ENCODE results near the gene SPACA1. TPM values are rescaled to one million over a fixed set of nuclear protein-coding genes. Genes with fewer than 3 reads are reported as not detected.

The SPACA1 gene
- total RNA-seq, 1 experiment from 2014 or later: not detected

DNA sequence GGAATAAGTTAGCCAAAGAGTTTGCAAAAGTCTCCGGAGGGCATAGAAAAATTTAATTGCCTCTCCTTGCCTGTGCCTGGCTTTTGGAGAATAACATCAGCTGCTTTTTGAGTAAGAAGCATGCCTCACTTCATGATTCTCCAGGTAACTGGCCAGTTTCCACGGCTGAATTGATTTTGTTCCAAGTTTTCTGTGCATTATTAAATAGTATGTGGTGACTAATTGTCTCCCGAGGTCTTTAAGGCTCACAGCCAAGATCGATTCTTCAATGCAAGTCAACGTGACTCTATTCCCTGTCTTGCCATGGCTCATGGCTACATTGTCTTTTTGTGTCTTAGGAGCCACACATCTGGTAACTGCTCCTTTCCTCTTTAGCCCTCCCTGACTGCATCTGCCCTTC is 64.3 kb downstream of the SPACA1 start:
- no peaks in the 10 kb centered on the region for H3K36me3 ChIP-seq (ENCODE audit: control insufficient read depth, insufficient read depth, low read length)
- no peak for TF ChIP-seq POLR2AphosphoS5 (IDR thresholded peaks at IDR 0.05; ENCODE audit: low read depth, low read length)
- TF ChIP-seq, protein P1, sequence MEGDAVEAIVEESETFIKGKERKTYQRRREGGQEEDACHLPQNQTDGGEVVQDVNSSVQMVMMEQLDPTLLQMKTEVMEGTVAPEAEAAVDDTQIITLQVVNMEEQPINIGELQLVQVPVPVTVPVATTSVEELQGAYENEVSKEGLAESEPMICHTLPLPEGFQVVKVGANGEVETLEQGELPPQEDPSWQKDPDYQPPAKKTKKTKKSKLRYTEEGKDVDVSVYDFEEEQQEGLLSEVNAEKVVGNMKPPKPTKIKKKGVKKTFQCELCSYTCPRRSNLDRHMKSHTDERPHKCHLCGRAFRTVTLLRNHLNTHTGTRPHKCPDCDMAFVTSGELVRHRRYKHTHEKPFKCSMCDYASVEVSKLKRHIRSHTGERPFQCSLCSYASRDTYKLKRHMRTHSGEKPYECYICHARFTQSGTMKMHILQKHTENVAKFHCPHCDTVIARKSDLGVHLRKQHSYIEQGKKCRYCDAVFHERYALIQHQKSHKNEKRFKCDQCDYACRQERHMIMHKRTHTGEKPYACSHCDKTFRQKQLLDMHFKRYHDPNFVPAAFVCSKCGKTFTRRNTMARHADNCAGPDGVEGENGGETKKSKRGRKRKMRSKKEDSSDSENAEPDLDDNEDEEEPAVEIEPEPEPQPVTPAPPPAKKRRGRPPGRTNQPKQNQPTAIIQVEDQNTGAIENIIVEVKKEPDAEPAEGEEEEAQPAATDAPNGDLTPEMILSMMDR (IDR thresholded peaks at IDR 0.05): no peak
- TF ChIP-seq, protein P2, sequence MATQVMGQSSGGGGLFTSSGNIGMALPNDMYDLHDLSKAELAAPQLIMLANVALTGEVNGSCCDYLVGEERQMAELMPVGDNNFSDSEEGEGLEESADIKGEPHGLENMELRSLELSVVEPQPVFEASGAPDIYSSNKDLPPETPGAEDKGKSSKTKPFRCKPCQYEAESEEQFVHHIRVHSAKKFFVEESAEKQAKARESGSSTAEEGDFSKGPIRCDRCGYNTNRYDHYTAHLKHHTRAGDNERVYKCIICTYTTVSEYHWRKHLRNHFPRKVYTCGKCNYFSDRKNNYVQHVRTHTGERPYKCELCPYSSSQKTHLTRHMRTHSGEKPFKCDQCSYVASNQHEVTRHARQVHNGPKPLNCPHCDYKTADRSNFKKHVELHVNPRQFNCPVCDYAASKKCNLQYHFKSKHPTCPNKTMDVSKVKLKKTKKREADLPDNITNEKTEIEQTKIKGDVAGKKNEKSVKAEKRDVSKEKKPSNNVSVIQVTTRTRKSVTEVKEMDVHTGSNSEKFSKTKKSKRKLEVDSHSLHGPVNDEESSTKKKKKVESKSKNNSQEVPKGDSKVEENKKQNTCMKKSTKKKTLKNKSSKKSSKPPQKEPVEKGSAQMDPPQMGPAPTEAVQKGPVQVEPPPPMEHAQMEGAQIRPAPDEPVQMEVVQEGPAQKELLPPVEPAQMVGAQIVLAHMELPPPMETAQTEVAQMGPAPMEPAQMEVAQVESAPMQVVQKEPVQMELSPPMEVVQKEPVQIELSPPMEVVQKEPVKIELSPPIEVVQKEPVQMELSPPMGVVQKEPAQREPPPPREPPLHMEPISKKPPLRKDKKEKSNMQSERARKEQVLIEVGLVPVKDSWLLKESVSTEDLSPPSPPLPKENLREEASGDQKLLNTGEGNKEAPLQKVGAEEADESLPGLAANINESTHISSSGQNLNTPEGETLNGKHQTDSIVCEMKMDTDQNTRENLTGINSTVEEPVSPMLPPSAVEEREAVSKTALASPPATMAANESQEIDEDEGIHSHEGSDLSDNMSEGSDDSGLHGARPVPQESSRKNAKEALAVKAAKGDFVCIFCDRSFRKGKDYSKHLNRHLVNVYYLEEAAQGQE (IDR thresholded peaks at IDR 0.05; ENCODE audit: insufficient read depth in 1 of 2, low read depth in 2 of 2, low read length in 1 of 2): no peak
- no peak for TF ChIP-seq SIN3A (IDR thresholded peaks at IDR 0.05; ENCODE audit: borderline replicate concordance, insufficient read depth, low read depth, low read length)
- no peak for TF ChIP-seq TCF7L2 (IDR thresholded peaks at IDR 0.05; ENCODE audit: low read depth, low read length)
- no peak overlapping the region for H3K4me3 ChIP-seq (ENCODE audit: low read depth in 2 of 2, low read length in 2 of 2)
- no peak for ATAC-seq
- intact Hi-C loops (cut with micrococcal nuclease; ENCODE audit: unreplicated experiment): no loop called here
- in situ Hi-C loops (cut with HindIII; ENCODE audit: low pct_unique_long_range_greater_than_20kb, low sequenced_read_pairs): no loop called here
- no peak overlapping the region for H3K27ac ChIP-seq (ENCODE audit: low read length)
- ChIA-PET POLR2A (no interaction called here), CTCF (no interaction called here)
- no TSS peak for BruUV-seq (replicated peaks)
- DNase-seq (ENCODE audit: low read depth, low spot score): no peak
- no peaks in the 10 kb centered on the region for H3K9me3 ChIP-seq (ENCODE audit: control insufficient read depth, insufficient read depth, low read depth, low read length)
- no peaks in the 10 kb centered on the region; the same call in 1 of the 2 replicates for H3K27me3 ChIP-seq (ENCODE audit: control insufficient read depth, insufficient read depth, low read length)
- no peaks in the 10 kb centered on the region for H3K4me1 ChIP-seq (ENCODE audit: control insufficient read depth, insufficient read depth, low read length)

DNA sequence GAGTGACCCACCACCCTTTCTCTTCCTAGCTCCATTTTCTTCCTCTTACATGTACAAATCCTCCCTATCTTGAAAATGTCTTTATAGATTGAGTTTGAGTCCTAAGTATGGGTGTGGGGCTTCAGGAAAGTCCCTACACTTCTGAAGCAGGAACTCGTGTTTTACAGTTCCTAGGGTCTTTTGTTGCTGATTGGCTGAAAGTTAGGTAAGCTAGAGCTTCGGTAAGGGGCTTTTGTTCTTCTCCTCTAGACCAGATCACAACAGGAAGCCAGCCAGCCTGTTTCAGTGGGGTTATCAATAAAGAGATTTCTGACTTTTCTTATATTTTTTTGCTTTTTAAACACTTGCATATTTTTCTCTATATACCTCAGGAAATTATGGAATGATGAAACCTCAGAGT is 67.2 kb downstream of the SPACA1 start:
- ChIA-PET CTCF (no interaction called here), POLR2A (no interaction called here)
- no peaks in the 10 kb centered on the region; the same call in 1 of the 2 replicates for H3K27me3 ChIP-seq (ENCODE audit: control insufficient read depth, insufficient read depth, low read length)
- no peak overlapping the region for H3K4me3 ChIP-seq (ENCODE audit: low read depth in 2 of 2, low read length in 2 of 2)
- intact Hi-C loops (cut with micrococcal nuclease; ENCODE audit: unreplicated experiment): no loop called here
- DNase-seq (ENCODE audit: low read depth, low spot score): no peak
- H3K36me3 ChIP-seq (ENCODE audit: control insufficient read depth, insufficient read depth, low read length): no peaks in the 10 kb centered on the region
- no peak overlapping the region for H3K27ac ChIP-seq (ENCODE audit: low read length)
- BruUV-seq (replicated peaks): no TSS peak
- ATAC-seq: no peak
- no peaks in the 10 kb centered on the region for H3K9me3 ChIP-seq (ENCODE audit: control insufficient read depth, insufficient read depth, low read depth, low read length)
- TF ChIP-seq TCF7L2 (IDR thresholded peaks at IDR 0.05; ENCODE audit: low read depth, low read length): no peak
- TF ChIP-seq, protein P2 (IDR thresholded peaks at IDR 0.05; ENCODE audit: insufficient read depth in 1 of 2, low read depth in 2 of 2, low read length in 1 of 2): no peak
- no peak for TF ChIP-seq SIN3A (IDR thresholded peaks at IDR 0.05; ENCODE audit: borderline replicate concordance, insufficient read depth, low read depth, low read length)
- TF ChIP-seq, protein P1 (IDR thresholded peaks at IDR 0.05): no peak
- no peak for TF ChIP-seq POLR2AphosphoS5 (IDR thresholded peaks at IDR 0.05; ENCODE audit: low read depth, low read length)
- H3K4me1 ChIP-seq (ENCODE audit: control insufficient read depth, insufficient read depth, low read length): no peaks in the 10 kb centered on the region
- in situ Hi-C loops (cut with HindIII; ENCODE audit: low pct_unique_long_range_greater_than_20kb, low sequenced_read_pairs): no loop called here
